ENCODE results near the gene NKTR.

Gene NKTR

DNA sequence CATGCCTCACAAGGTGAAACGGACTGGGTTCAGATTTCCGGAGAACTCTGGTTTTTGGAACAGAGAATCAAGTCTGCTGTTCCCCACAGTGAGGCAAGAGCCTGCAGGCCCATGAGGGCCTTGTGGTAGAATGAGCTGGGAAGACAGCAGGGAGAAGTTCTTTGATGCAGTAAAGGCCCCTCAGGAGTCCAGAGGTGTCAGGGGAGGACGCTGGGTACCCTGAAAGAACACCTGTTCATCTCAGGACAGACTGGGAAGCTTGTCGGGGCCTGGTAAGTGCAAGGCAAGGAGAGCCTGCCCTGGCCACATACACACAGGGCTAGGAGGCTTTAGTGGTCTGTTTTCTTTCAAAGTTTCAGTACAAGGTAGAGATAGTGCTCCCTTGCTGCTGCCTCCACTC lies 49.3 kb downstream of the NKTR start:
- no peak for DNase-seq (ENCODE audit: low read depth in 2 of 2)

DNA sequence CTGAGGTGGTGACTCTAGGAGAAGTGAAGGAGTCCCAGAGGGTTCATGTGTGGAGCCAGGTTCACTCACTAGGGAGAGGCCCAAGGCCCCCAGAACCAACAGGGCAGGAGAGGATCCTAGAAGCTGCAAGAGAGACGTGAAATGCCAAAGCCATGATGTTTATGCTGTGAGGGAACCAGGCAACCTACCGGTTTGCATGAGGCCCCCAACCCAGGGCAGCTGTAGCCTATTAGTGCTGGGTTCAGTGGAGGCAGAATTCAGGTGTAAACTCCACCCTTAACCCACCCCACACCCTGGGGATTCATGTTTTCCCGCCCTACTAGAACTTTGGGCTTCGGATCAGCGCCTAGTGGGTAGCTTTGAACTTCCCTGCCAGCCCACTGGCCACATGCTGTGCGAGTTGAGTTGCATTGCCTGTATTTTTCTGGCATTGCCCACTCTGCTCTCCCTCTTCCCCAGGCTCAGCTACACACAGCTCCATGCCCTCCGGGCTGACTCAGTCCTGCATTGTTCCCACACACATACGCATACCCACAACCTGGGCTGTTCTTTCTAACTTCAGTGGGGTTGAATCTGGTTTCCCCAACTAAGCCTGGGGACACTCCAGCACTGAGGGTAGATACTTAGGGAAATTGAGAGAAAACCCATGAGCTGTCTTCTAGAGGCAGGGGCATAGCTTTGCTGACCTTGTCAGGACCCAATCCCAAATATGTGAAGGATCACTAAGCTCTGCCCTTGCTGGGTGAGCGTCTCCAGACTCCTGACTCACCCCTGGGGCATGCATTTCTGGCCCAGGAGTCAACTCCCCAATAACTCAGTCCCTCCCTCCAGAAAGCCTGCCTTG lies 51.0 kb downstream of the NKTR start:
- DNase-seq (ENCODE audit: low read depth in 2 of 2) = no peak

DNA sequence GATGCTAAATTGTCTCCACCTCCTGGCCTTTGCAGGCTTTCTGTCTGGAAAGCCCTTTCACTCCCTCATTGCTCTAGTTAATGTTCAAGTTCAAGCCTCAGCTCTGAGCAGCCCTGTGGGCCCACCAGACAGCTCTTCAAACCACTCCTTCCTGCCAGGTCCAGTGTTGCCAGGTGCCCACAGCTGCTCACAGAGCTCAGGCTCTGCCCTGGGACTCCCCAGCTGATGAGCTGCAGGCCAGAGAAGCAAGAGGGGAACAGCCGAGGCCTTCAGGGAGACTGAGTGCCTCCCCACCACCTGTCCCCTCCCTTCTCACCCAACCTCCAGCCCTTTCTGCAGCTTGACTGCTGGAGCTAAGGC lies 51.7 kb downstream of the NKTR start:
- DNase-seq (ENCODE audit: low read depth in 2 of 2) = no peak

DNA sequence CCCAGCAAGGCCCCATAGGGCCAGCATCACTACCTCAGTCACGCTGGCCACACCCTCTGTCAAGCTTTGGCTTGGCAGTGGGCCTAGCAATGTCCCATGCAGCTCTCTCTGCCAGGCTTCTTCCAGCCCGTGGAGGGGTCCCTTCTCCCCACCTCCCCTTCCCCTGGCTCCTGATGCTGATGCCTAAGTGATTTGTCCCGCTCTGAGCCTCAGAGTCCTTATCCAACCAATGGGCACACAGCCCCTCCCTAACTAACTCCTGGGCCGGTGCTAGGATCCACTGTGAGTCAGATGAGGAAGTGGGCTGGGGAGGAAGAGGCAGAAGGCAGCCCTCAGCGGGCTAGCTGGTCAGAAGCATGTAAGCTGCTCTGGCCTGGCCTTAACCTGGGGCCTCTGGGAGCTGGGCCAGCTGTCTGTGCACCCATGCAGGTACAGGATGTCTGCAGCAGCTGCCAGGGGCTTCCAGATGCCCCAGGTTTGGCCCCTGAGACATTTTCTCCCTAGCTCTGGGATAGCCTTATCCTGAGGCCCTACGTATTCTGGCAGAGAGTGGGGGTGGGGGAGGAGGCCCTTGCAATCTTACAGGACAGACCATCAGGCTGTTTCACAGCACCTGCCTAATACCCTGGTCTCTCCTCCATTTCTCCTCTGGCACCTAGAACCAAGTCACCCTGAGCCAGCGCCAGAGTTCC lies 52.3 kb downstream of the NKTR start:
- DNase-seq (ENCODE audit: low read depth in 2 of 2) = no peak

DNA sequence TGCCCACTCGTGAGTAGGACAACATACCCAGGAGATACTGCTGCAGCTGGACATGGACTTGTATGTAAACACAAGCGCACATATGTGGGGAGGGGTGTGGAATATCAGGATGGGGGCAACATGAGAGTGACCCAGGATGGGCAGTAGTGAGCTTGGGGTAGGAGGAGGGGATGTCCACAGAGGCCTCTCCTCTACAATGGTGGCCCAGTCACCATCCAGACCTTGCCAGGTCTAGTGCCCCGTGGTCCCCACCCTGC lies 52.7 kb downstream of the NKTR start:
- no peak for DNase-seq (ENCODE audit: low read depth in 2 of 2)

DNA sequence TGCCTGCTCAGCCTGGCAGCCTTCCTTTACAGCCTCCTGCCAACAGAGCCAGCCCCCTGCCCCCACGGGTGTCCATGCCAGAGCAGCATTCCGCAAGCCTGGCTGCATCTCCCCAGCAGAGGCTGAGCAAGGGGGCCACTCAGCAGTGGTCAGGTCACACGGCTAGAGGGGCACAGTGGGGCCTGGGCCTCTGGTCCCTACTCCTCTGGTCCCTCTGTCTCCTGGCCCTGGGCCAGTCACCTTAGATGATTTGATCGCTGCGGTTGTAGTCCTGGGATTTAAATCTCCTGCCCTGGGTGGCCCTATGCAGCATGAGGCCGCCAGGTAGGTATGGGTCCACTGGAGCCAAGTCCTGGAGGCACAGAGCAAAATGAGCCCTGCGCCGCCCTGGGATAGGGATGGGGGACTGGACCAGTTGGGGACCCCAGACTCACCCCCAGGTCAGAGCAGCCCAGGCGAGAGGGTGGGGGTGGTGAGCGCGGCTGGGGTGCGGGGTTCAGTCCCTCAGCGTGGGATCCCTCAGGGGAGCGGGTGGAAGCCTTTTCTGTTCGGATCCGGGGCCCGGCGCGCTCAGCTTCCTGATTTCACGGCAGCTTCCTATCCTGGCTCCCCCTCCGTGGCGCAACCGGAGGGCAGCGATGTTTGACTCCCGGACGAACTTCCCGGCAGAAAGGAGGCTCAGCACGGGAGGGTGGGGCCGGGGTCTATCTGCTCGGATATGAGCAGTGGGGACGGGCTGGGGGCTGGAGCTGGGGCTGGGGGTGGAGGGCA lies 53.3 kb downstream of the NKTR start, which contains the start of gene ZBTB47:
Gene ZBTB47 (plus strand): TSS at position 138 of the 771 bp plus-strand sequence. CDS start 4,659 bp downstream, outside the sequence.
- DNase-seq (ENCODE audit: low read depth in 2 of 2) = no peak

DNA sequence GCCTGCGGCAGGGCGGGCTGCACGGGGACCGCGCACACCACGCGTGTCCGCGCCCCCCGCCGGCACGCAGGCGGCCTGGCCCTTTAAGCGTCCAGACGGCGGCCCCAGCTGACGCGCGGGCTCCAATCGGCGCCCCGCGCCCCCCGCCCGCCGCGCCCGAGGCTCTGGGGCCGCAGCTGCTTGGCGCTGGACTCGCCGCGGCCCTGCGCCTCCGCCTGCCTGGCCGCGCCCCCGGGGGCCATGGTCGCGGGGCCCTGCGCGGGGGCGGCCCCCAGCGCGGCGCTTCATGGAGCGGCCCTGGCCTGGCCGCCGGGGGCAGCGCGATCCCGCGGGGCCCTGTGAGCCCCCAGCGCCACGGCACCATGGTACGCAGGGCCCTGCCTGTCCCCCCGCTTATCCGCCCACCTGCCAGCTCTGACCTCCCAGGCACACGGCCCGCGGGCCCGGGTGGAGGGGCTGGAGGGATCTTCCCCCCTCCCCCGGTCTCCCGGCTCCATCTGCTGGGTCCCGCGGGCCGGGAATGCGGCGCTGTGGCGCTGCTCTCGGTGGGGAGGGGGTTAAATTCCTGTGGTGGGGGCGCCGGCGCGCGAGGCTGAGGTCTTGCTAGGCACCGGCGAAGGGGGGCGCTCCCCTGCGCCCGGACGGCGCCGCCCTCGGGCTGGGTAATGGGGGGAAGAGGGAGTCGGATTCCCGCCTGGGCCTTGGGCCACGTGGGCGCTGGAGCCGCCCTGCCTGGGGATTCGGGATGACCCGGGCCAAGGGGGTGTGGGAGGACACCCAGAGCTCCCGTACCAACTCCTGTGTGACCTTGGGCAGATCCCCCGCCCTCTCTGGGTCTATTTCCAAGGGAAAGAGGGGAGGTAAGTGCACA lies 54.1 kb downstream of the NKTR start:
- DNase-seq (ENCODE audit: low read depth in 2 of 2) = no peak

DNA sequence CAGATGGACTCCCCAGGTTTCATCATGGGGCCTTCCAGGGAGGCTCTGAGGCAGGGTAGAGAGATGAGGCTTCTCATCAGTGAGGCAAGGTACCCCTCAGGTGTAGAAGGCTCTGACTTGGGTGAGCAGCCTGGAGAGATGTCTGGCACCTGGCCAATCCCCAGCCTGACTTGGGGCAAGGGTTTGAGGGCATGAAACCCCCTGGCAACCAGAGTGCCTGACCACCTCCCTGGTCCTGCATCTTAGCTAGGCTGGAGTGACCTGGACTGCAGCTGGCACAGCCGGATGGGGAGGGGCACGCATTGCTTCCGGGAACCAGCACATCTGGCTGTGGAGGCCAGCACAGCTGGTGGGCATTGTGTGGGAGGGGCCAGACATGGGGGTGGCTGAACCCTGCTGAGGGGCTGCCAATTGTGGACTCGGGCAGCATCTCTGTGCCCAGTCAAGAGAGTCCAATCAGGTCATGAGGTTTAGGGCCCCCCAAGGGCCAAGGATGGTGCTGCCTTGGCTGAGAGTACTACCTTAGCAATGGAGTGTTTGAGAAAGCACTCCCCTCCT lies 54.9 kb downstream of the NKTR start:
- no peak for DNase-seq (ENCODE audit: low read depth in 2 of 2)

DNA sequence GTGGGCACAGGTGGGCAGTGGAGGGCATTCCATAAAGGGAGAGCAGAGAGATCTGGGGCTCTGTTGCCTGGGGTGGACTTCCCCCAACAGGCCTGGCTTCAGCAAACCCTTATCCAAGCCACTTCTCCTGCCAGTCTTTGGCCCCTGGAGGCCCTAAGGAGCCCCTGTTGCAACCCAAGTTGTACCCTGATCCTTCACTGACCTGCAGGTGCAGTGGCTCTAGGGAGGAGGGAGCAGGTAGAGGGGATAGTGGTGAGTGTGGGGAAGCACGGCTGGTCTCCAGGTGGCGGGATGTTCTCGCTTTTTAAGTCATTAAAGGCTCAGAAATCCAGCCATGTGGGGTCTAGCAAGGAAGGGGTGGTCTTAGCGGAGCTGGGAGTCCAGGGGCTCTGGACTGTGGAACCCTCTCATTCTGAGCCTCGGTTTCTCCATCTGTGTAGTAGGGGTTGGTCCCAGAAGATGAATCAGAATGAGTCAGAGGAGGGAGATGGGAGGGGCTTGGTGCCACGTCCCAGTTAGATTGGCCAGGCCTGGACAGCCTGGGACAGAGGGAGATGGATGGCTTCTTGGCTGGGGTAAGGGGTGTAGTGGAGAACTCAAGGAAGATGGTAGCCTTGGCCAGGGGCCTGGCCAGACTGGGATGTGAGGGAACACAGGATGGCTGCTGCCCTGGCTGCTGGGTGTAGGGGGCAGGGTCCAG lies 55.6 kb downstream of the NKTR start:
- DNase-seq (ENCODE audit: low read depth in 2 of 2) = no peak

DNA sequence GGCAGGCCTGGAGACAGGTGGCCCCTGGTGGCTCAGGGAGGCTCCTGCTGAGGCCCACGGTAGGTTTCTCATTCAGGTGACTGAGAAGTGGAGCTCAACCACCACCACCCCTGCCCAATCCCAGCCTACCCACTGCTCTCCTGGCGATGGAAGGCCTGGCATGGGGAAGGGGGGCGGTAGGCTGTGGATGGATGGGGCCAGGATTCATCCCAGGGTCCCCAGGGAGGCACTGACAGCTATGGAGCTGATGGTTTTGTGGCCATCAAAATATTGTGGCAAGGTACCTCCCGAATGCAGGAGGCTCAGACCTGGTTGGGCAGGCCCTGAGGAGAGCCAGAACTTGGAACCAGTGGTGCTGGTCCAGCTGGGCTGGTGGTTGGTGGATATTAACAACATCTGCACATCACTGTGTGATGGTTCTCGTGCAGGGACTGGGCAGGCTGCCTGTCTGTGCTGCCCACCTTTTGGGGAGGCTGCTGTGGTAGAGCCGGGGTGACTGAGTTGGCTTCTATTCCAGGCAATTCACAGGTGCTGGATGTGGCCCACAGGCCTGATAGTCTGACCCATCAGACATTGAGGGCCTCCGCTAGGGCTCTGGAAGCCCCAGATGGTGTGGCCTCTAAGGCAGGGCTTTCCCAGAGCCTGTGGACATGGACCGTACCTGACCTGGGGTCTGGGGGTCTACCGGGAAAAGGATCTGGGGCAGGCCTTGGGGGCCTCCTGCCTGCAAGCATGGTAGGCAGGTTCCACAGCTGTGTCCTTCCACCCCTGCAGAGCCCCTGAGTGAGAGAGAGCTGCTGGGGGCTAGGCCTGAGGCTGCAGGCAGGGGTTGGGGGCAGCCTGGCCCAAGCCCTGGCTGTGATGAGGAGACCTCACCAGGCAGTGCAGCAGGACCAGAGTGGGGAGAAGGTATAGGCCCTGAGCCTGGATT lies 56.5 kb downstream of the NKTR start:
- no peak for DNase-seq (ENCODE audit: low read depth in 2 of 2)

DNA sequence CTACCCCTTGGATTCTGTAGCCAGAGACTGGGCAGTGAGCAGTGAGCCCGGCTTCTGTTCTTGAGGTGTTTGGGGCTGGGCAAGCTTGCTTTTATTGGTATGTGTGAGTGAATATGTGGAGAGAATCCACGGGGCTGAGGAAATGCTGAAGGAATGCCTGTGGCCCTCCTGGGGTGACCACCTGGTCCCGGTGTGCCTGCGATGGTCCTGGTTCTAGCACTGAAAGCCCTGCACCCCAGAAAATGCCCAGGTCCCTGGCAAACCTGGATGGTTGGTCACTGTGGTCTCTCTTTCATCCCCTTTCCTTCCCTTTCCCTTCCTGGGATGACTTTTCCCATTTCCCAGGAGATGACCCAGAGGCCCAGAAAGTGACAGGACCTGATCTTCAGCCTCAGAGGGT lies 57.2 kb downstream of the NKTR start:
- DNase-seq (ENCODE audit: low read depth in 2 of 2) = no peak

DNA sequence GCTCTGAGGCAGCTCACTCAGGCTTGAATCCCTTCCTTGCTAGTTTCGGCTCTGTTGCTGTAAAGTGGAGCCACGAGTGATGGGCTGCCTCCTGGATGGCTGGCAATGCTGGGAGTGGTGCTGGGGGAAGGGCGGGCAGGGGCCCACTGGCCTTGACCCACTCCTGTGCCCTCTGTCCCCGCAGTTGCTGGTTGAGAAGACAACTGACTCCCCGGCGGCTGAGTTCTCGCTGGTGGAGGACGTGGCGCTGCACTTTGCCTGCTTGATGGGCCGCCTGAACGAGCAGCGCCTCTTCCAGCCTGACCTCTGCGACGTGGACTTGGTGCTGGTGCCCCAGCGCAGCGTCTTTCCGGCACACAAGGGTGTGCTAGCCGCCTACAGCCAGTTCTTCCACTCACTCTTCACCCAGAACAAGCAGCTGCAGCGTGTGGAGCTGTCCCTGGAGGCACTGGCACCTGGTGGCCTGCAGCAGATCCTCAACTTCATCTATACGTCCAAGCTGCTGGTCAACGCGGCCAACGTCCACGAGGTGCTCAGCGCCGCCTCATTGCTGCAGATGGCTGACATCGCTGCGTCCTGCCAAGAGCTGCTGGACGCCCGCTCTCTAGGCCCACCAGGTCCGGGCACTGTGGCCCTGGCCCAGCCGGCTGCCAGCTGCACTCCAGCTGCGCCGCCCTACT lies 57.7 kb downstream of the NKTR start:
- DNase-seq (ENCODE audit: low read depth in 2 of 2) = no peak

DNA sequence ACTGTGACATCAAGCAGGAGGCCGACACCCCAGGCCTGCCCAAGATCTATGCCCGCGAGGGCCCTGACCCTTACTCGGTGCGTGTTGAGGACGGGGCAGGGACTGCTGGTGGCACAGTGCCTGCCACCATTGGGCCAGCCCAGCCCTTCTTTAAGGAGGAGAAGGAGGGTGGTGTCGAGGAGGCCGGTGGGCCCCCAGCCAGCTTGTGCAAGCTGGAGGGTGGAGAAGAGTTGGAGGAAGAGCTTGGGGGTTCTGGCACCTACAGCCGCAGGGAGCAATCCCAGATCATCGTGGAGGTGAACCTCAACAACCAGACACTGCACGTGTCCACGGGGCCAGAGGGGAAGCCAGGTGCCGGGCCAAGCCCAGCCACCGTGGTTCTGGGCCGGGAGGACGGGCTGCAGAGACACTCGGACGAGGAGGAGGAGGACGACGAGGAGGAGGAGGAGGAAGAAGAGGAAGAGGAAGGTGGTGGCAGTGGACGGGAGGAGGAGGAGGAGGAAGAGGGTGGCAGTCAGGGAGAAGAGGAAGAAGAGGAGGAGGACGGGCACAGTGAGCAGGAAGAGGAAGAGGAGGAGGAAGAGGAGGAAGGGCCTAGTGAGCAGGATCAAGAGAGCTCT lies 58.4 kb downstream of the NKTR start:
- no peak for DNase-seq (ENCODE audit: low read depth in 2 of 2)

DNA sequence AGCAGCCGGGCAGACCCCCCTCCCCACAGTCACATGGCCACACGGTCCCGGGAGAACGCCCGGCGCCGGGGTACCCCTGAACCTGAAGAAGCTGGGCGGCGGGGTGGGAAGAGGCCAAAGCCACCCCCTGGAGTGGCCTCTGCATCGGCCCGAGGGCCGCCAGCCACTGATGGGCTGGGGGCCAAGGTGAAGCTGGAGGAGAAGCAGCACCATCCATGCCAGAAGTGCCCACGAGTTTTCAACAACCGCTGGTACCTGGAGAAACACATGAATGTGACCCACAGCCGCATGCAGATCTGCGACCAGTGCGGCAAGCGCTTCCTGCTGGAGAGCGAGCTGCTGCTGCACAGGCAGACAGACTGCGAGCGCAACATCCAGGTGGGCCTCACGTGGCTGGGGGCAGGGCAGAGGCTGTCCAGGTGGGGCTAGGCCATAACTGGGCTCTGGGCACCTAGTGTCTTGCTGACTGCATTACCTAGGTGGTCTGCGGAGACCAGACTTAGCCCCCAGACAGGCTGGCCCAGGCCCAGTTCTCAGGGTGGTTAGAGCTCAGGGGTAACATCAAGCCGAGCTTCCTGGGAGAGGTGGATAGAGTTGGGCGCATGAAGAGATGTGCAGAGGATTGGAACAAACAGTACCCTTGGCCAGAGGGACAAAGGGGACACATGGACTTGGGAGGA lies 59.1 kb downstream of the NKTR start:
- no peak for DNase-seq (ENCODE audit: low read depth in 2 of 2)

DNA sequence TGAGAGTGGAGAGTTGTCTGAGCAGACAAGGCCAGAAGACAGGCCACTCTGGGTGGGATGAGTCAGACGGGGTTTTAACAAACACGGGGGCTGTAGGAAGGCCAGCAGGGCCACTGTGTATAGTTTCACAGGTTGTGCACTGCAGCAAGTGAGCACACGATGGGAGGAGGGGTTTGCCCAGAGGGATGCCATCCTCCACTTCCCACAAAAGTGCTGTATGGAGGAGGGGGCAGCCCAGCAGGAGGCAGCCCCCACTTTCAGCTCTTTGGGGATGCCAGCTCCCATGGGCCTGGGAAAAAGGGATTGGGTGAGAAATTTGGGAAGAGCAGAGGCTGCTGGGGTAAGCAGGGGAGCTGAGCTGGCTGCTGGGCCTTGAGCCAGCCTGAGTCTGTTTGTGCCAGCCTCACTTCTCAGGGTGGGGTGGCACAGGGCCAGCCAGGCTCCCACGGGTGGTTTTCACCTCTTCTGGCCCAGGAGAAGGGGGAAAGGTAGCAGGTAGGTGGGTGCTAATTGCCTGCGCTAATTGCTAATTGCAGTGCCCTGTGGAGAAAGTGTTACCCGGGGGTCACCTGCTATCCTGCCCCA lies 59.7 kb downstream of the NKTR start:
- DNase-seq (ENCODE audit: low read depth in 2 of 2) = no peak

DNA sequence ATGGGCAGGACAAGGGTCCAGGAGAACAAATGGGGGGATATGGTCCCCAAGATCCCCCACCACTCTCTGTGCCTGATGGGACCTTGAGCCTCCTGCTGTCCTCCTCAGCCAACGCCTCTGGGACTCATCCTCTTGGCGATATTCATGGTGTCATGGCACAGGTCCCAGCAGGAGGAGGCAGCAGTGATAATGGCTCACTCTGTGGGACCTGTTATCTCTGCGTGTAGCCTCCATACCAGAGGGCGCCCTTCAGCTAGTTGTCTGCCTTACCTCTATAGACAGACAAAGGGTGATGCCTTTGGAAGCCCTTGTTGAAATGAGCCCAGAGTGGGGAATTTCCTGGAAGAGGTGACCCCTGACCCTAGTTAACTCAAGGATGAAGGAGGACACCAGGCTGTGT lies 60.4 kb downstream of the NKTR start:
- no peak for DNase-seq (ENCODE audit: low read depth in 2 of 2)

DNA sequence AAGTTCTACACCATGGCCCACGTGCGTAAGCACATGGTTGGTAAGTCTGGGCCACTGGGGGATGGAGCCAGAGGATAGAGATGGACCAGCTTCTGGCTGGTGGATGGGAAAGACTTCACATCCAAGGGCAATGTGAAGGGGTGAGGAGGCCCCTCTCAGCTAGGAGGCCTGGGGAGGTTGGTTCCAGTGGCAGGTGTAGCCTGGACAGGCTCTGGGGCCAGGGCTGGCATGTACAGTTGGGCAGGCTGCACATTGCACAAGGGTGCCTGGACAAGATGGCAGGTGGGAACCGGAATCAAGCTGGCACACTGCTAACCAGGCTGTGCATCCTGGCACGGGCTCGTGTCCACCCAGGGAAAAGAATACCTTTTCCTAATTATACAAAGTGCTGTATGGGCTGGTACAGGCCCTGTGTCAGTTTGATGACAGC lies 61.1 kb downstream of the NKTR start:
- no peak for DNase-seq (ENCODE audit: low read depth in 2 of 2)

Data from stimulated activated CD8-positive, alpha-beta memory T cell treated with anti-CD3 and anti-CD28 coated beads, Interleukin-15, amount 100 ng/mL, for 4 hours (primary cell).